ENCODE data around the gene DACT3.

Gene DACT3

DNA sequence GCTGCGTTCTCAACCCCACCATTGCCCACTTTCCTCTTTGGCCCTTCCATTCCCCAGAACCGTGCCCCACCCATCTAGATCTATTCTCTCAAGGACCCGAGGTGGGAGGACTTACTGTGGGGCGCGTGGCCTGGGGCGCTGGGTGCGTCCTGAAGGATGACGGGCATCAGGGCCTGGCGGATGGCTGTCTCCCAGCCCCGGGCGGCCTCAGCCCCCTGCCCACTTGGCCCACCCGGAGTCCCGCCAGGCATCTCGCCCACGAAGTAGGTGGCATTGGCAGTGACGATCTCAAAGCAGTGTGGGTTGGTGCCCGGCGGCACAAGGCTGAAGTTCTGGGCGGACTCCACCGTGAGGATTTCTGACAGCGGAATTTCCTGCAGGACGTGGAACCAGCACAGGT is 32.8 kb upstream of the DACT3 start:
- H3K4me3 ChIP-seq (ENCODE audit: severe bottlenecking) = no peak overlapping the region
- peaks cover 95% of the 10 kb centered on the region for H3K36me3 ChIP-seq (ENCODE audit: low read depth)
- DNase-seq (ENCODE audit: low spot score) (no peak), ATAC-seq (ENCODE audit: low read depth) (no peak)
- H3K27ac ChIP-seq (ENCODE audit: poor library complexity, severe bottlenecking) = no peak overlapping the region
- H3K9me3 ChIP-seq (ENCODE audit: severe bottlenecking) = no peaks in the 10 kb centered on the region
- TF ChIP-seq, protein P1, sequence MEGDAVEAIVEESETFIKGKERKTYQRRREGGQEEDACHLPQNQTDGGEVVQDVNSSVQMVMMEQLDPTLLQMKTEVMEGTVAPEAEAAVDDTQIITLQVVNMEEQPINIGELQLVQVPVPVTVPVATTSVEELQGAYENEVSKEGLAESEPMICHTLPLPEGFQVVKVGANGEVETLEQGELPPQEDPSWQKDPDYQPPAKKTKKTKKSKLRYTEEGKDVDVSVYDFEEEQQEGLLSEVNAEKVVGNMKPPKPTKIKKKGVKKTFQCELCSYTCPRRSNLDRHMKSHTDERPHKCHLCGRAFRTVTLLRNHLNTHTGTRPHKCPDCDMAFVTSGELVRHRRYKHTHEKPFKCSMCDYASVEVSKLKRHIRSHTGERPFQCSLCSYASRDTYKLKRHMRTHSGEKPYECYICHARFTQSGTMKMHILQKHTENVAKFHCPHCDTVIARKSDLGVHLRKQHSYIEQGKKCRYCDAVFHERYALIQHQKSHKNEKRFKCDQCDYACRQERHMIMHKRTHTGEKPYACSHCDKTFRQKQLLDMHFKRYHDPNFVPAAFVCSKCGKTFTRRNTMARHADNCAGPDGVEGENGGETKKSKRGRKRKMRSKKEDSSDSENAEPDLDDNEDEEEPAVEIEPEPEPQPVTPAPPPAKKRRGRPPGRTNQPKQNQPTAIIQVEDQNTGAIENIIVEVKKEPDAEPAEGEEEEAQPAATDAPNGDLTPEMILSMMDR (IDR thresholded peaks at IDR 0.05; ENCODE audit: poor library complexity, severe bottlenecking) = no peak
- H3K27me3 ChIP-seq (ENCODE audit: insufficient read depth, poor library complexity, severe bottlenecking) = no peaks in the 10 kb centered on the region
- no peaks in the 10 kb centered on the region for H3K4me1 ChIP-seq (ENCODE audit: insufficient read depth, poor library complexity, severe bottlenecking)

DNA sequence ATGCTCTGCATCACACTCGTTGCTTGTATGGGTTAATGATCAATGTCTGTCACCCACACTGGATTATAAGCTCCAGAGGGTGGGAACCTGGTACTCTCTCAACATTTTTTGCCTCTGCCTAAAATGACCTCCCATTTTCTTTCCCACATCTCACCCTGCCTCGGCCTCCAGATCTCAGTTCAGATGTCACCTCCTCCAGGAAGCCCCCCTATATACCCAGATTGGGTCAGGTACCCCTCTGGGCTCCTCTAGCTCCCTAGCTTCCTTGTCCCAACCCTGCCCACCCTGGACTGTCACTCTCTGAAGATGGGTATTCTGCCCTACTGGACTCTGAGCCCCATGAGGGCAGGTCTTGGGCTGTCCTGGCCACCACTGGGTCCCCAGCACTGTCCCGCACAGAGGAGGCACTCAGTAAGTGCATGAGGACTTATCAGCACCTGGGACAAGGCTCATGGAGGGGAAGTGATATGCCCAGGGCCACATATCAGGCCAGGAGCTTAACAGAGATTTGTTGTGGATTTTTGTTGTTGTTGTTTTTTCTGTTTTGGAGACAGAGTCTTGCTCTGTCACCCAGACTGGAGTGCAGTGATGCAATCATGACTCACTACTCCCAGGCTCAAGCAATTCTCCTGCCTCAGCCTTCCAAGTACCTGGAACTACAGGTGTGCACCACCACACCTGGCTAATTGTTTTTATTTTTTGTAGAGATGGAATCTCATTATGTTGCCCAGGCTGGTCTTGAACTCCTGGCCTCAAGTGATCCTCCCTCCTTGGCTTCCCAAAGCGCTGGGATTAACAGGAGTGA is 32.1 kb upstream of the DACT3 start:
- no peak for DNase-seq (ENCODE audit: low spot score)
- Histone ChIP-seq H3K4me1 (ENCODE audit: insufficient read depth, poor library complexity, severe bottlenecking) (no peaks in the 10 kb centered on the region), H3K9me3 (ENCODE audit: severe bottlenecking) (no peaks in the 10 kb centered on the region), H3K36me3 (ENCODE audit: low read depth) (peaks cover 95% of the 10 kb centered on the region), H3K27ac (ENCODE audit: poor library complexity, severe bottlenecking) (no peak overlapping the region), H3K4me3 (ENCODE audit: severe bottlenecking) (no peak overlapping the region), H3K27me3 (ENCODE audit: insufficient read depth, poor library complexity, severe bottlenecking) (no peaks in the 10 kb centered on the region)
- ATAC-seq (ENCODE audit: low read depth) = no peak
- TF ChIP-seq, protein P1 (IDR thresholded peaks at IDR 0.05; ENCODE audit: poor library complexity, severe bottlenecking) = no peak

DNA sequence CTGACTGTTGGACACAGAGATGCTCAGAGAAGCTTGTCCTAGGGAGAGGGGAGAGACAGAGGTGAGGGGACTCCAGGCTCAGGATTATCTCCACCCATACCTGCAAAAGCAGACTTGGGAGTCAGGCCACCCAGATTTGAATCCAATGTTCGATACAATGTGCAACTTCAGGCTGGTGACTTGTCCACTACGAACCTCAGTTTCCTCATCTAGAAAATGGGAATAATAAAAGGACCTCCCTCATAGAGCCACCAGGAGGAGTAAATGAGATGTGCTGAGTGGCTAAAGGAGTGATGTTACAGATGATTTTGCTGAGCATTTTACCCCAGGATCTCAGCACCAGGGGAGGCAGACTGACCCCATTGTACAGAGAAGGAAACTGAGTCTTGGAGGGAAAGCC is 31.0 kb upstream of the DACT3 start:
- H3K9me3 ChIP-seq (ENCODE audit: severe bottlenecking) = no peaks in the 10 kb centered on the region
- H3K36me3 ChIP-seq (ENCODE audit: low read depth) = peaks cover 95% of the 10 kb centered on the region
- ATAC-seq (ENCODE audit: low read depth) (no peak), DNase-seq (ENCODE audit: low spot score) (no peak)
- no peak overlapping the region for H3K4me3 ChIP-seq (ENCODE audit: severe bottlenecking)
- TF ChIP-seq, protein P1 (IDR thresholded peaks at IDR 0.05; ENCODE audit: poor library complexity, severe bottlenecking) = no peak
- no peaks in the 10 kb centered on the region for H3K27me3 ChIP-seq (ENCODE audit: insufficient read depth, poor library complexity, severe bottlenecking)
- no peak overlapping the region for H3K27ac ChIP-seq (ENCODE audit: poor library complexity, severe bottlenecking)
- no peaks in the 10 kb centered on the region for H3K4me1 ChIP-seq (ENCODE audit: insufficient read depth, poor library complexity, severe bottlenecking)

DNA sequence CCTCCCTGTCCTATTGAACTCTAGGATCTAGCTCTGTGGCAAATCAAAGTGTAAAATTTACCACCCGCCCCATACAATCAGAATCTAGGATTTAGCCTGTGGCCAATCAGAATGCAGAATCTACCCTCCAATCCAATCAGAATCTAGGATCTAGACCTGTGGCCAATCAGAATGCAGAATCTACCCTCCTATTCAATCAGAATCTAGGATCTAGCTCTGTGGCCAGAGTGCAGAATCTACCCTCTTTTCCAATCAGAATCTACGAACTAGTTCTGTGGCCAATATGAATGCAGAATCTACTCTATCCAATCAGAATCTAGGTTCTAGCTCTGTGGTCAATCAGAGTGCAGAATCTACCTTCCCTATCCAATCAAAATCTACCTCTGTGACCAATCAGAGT is 30.1 kb upstream of the DACT3 start:
- Histone ChIP-seq H3K4me3 (ENCODE audit: severe bottlenecking) (no peak overlapping the region), H3K4me1 (ENCODE audit: insufficient read depth, poor library complexity, severe bottlenecking) (no peaks in the 10 kb centered on the region), H3K27ac (ENCODE audit: poor library complexity, severe bottlenecking) (no peak overlapping the region), H3K36me3 (ENCODE audit: low read depth) (peaks cover 93% of the 10 kb centered on the region), H3K27me3 (ENCODE audit: insufficient read depth, poor library complexity, severe bottlenecking) (no peaks in the 10 kb centered on the region), H3K9me3 (ENCODE audit: severe bottlenecking) (no peaks in the 10 kb centered on the region)
- DNase-seq (ENCODE audit: low spot score) = no peak
- TF ChIP-seq, protein P1 (IDR thresholded peaks at IDR 0.05; ENCODE audit: poor library complexity, severe bottlenecking) = no peak
- ATAC-seq (ENCODE audit: low read depth) = no peak

DNA sequence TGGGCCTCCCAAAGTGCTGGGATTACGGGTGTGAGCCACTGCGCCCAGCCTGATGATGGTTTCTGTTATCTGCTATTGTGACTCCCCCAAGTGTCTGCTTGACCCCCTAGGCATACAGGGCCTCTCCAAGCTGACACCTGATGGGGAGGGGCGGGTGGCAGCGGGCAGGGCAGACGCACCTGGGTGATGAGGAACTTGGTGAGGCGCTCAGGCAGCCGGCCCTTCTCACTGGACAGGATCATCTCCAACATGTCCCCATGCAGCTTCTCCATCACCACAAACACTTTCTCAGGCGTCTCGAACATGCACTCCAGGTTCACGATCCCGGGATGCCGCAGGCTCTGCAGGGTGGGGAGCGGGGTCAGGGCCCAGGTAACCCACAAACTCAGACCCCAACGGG is 28.4 kb upstream of the DACT3 start:
- DNase-seq (ENCODE audit: low spot score) (no peak), ATAC-seq (ENCODE audit: low read depth) (no peak)
- Histone ChIP-seq H3K4me1 (ENCODE audit: insufficient read depth, poor library complexity, severe bottlenecking) (no peaks in the 10 kb centered on the region), H3K4me3 (ENCODE audit: severe bottlenecking) (no peak overlapping the region), H3K27ac (ENCODE audit: poor library complexity, severe bottlenecking) (no peak overlapping the region), H3K9me3 (ENCODE audit: severe bottlenecking) (no peaks in the 10 kb centered on the region), H3K27me3 (ENCODE audit: insufficient read depth, poor library complexity, severe bottlenecking) (no peaks in the 10 kb centered on the region), H3K36me3 (ENCODE audit: low read depth) (peaks cover 87% of the 10 kb centered on the region)
- TF ChIP-seq, protein P1 (IDR thresholded peaks at IDR 0.05; ENCODE audit: poor library complexity, severe bottlenecking) = no peak

Measured in RWPE2 (cell line).